GM12873 (cell line): Measurements from ENCODE around the gene SLC11A1.

ENCODE experiments used
- CTCF ChIP-seq: IDR thresholded peaks from 2 replicates; pipeline ENCODE4 v1.5.1; 2012; ENCODE audit warnings: low read depth, mild to moderate bottlenecking, moderate library complexity, low read length, control low read depth; ENCODE audit not compliant: insufficient read depth; ENCODE audit errors: missing control alignments

Gene SLC11A1

GRCh38 chr2:218344090-218344754 is 37.9 kb upstream of the SLC11A1 start:
- TF ChIP-seq CTCF = no peak

- TF ChIP-seq CTCF = no peak
These were observed 37.2 kb upstream of the SLC11A1 start for GRCh38 chr2:218344755-218345417.

GRCh38 chr2:218345491-218346236 is 36.4 kb upstream of the SLC11A1 start:
- no peak for TF ChIP-seq CTCF

GRCh38 chr2:218347172-218347571 is 34.9 kb upstream of the SLC11A1 start:
- no peak for TF ChIP-seq CTCF

GRCh38 chr2:218354045-218354444 is 28.0 kb upstream of the SLC11A1 start:
- TF ChIP-seq CTCF = no peak

- TF ChIP-seq CTCF = no peak
These were observed 27.1 kb upstream of the SLC11A1 start for GRCh38 chr2:218354850-218355443.
